Psoas muscle (tissue), 8 donors: ENCODE measurements around the gene DLEU7. TPM values are rescaled to one million over a fixed set of nuclear protein-coding genes. Genes with fewer than 3 reads are reported as not detected.

Experiments used
- ATAC-seq, 4 donors: fragments of 200-7000 bp; cut with Tn5 transposase; one replicate each; pipeline ENCODE4 v1.9.1; 2020; ENCODE audit warnings: moderate library complexity in 3 of 4, mild to moderate bottlenecking in 2 of 4
- DNase-seq, 2 donors: peaks; one replicate each; pipeline ENCODE4 v3.0.0-alpha.2; 2020
- H3K27ac ChIP-seq: fragments of 200-600 bp; one replicate; pipeline ENCODE4 v1.8.0; 2022
- H3K27me3 ChIP-seq, 3 donors: fragments of 200-600 bp in 1 of 3; one replicate each; pipeline versions ENCODE4 v1.6.1 to v1.8.0; 2013 to 2022; ENCODE audit warnings: low read length in 2 of 3, mild to moderate bottlenecking in 2 of 3, moderate library complexity in 1 of 3; ENCODE audit not compliant: insufficient read depth in 3 of 3
- H3K36me3 ChIP-seq, 2 donors: fragments of 200-600 bp in 1 of 2; one replicate each; pipeline versions ENCODE4 v1.6.1 to v1.8.0; 2013 to 2022; ENCODE audit warnings: low read depth in 1 of 2, mild to moderate bottlenecking in 1 of 2, moderate library complexity in 1 of 2; ENCODE audit not compliant: insufficient read depth in 1 of 2
- H3K4me1 ChIP-seq: fragments of 200-600 bp; one replicate; pipeline ENCODE4 v1.8.0; 2022
- H3K4me3 ChIP-seq: fragments of 200-600 bp; one replicate; pipeline ENCODE4 v1.8.0; 2022; ENCODE audit warnings: mild to moderate bottlenecking
- H3K9me3 ChIP-seq: fragments of 200-600 bp; one replicate; pipeline ENCODE4 v1.8.0; 2022
- WGBS, 3 donors: extraction: QIAGEN DNeasy Blood & Tissue Kit; methylation state at CpG; one replicate each; pipeline versions ENCODE4 v1.1.6 to v1.1.7; 2013; 5-methylcytosine and 5-hydroxymethylcytosine counted together
- intact Hi-C, 2 donors: fragments of 100-400 bp; cut with DNase I; formaldehyde crosslinking; loops; one replicate each; pipeline versions ENCODE4 v1.11.0 to v1.14.2; 2022
- polyA plus RNA-seq, 3 donors: library from polyadenylated mRNA; stranded (reverse); fragments of 200-250 nt; gene quantifications; one replicate each; pipeline ENCODE4 v1.2.3, GENCODE V29; 2013
- total RNA-seq, 4 donors: library from RNA; stranded (reverse); fragmentation: NEBNext Ultra II Directional in 2 of 4; extraction: Animal tissue kit (Norgen Biotek cat#: 25700) in 2 of 4; gene quantifications; one replicate each; pipeline versions ENCODE4 v1.2.1 to v1.2.4, GENCODE V29; 2021 to 2023
- TF ChIP-seq, protein P1 (sequence below): fragments of 200-600 bp; IDR thresholded peaks from one replicate; pipeline ENCODE4 v1.8.0; 2022; ENCODE audit warnings: antibody characterized with exemption
- donor health status: healthy with polysubstance abuse.
- donor health status: DM: no; HTN: no; CAD: no; lungs with moderate emphysema.
- donor health status: Bipolar disorder and iron deficiency.
- donor health status: healthy.
- donor health status: DM: yes; HTN: yes; CAD: no.
- donor health status: DM: no; HTN: no; CAD: no.
- donor health status: DM: no; HTN: no; CAD: no.
- donor health status: DM: yes; HTN: yes; CAD: no.

DLEU7 gene
- total and polyA plus RNA-seq, 7 donors: 0.03 to 0.15 (median 0.05) TPM; not detected in 4

- Histone ChIP-seq H3K4me1 (no peaks in the 10 kb centered on the region), H3K4me3 (no peak overlapping the region), H3K36me3 (no peaks in the 10 kb centered on the region), H3K9me3 (no peaks in the 10 kb centered on the region), H3K27ac (no peak overlapping the region), H3K27me3 (no peaks in the 10 kb centered on the region)
- TF ChIP-seq, protein P1, sequence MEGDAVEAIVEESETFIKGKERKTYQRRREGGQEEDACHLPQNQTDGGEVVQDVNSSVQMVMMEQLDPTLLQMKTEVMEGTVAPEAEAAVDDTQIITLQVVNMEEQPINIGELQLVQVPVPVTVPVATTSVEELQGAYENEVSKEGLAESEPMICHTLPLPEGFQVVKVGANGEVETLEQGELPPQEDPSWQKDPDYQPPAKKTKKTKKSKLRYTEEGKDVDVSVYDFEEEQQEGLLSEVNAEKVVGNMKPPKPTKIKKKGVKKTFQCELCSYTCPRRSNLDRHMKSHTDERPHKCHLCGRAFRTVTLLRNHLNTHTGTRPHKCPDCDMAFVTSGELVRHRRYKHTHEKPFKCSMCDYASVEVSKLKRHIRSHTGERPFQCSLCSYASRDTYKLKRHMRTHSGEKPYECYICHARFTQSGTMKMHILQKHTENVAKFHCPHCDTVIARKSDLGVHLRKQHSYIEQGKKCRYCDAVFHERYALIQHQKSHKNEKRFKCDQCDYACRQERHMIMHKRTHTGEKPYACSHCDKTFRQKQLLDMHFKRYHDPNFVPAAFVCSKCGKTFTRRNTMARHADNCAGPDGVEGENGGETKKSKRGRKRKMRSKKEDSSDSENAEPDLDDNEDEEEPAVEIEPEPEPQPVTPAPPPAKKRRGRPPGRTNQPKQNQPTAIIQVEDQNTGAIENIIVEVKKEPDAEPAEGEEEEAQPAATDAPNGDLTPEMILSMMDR: no peak
- WGBS, 3 donors: 2 to 100% (median 59%) methylated on average over 1 of the region's 1 CpG
- no peak for ATAC-seq
- no peak for DNase-seq
- intact Hi-C loops: no loop called here
Measured at GRCh38 chr13:50888362-50888761, 44.9 kb upstream of the DLEU7 start.

GRCh38 chr13:50887151-50887550, 43.7 kb upstream of the DLEU7 start:
- Histone ChIP-seq H3K27ac (no peak overlapping the region), H3K4me3 (no peak overlapping the region), H3K36me3 (no peaks in the 10 kb centered on the region), H3K9me3 (no peaks in the 10 kb centered on the region), H3K4me1 (no peaks in the 10 kb centered on the region), H3K27me3 (no peaks in the 10 kb centered on the region)
- intact Hi-C loops: no loop called here
- TF ChIP-seq, protein P1: no peak
- no peak for ATAC-seq
- 94 to 98% (median 96%) methylated on average over 7 of the region's 7 CpGs for WGBS, 3 donors
- no peak for DNase-seq

- no peak overlapping the region for H3K4me3 ChIP-seq
- TF ChIP-seq, protein P1: no peak
- intact Hi-C loops: no loop called here
- 93 to 96% (median 93%) methylated on average over 1 of the region's 1 CpG for whole genome bisulfite sequencing, 3 donors
- no peaks in the 10 kb centered on the region for H3K36me3 ChIP-seq
- H3K27me3 ChIP-seq: no peaks in the 10 kb centered on the region
- DNase-seq (no peak), ATAC-seq (no peak)
- no peaks in the 10 kb centered on the region for H3K4me1 ChIP-seq
- H3K9me3 ChIP-seq: no peaks in the 10 kb centered on the region
- no peak overlapping the region for H3K27ac ChIP-seq
Measured at GRCh38 chr13:50884265-50884664, 40.8 kb upstream of the DLEU7 start.

DNA sequence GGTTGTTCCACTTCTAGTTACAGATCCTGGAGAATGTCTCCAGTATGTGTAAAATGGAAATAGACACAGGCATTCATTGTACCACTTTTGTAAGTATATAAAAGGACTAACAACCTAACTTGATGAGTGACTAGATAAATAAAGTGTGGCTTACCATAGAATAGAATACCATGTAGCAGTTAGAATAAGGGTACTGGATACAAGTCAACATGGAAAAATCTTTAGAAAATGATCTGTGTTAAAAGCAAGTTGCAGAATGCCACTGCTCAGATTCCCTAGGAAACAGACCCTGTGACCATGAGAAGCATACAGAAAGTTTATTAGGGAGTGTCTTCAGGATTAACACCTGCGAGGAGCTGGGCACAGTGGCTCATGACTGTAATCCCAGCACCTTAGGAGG, 40.2 kb upstream of the DLEU7 start:
- Histone ChIP-seq H3K4me3 (no peak overlapping the region), H3K36me3 (no peaks in the 10 kb centered on the region), H3K27me3 (no peaks in the 10 kb centered on the region), H3K9me3 (no peaks in the 10 kb centered on the region), H3K4me1 (no peaks in the 10 kb centered on the region), H3K27ac (no peak overlapping the region)
- TF ChIP-seq, protein P1: no peak
- DNase-seq (no peak), ATAC-seq (no peak)
- intact Hi-C loops: no loop called here
- 63 to 70% (median 68%) methylated on average over 1 of the region's 1 CpG for WGBS, 3 donors

- 95 to 100% (median 97%) methylated on average over 5 of the region's 5 CpGs for WGBS, 3 donors
- no peaks in the 10 kb centered on the region for H3K27me3 ChIP-seq
- intact Hi-C loops: no loop called here
- H3K27ac ChIP-seq: no peak overlapping the region
- no peak for DNase-seq
- TF ChIP-seq, protein P1: no peak
- H3K4me3 ChIP-seq: no peak overlapping the region
- no peaks in the 10 kb centered on the region for H3K36me3 ChIP-seq
- no peak for ATAC-seq
- no peaks in the 10 kb centered on the region for H3K4me1 ChIP-seq
- H3K9me3 ChIP-seq: no peaks in the 10 kb centered on the region
Measured at GRCh38 chr13:50882816-50883435, 39.4 kb upstream of the DLEU7 start.
